Hepatocyte (in vitro differentiated cells): Measurements from ENCODE around the gene DOCK2.
"Not testable (repeated sequence)": the region's sequence is repeated elsewhere in the genome, so short reads cannot be mapped to it uniquely, and the experiment has no call there.

Source experiments
- CTCF ChIP-seq: fragments of 200-600 bp; sonication (generic); IDR thresholded peaks from 2 replicates; pipeline ENCODE4 v1.5.1; 2016; ENCODE audit warnings: antibody characterized with exemption, mild to moderate bottlenecking; ENCODE audit not compliant: poor library complexity
- EZH2 ChIP-seq: fragments of 200-600 bp; sonication (generic); IDR thresholded peaks from 2 replicates; pipeline ENCODE4 v1.6.1; 2016; ENCODE audit warnings: antibody characterized with exemption, mild to moderate bottlenecking, borderline replicate concordance

DNA sequence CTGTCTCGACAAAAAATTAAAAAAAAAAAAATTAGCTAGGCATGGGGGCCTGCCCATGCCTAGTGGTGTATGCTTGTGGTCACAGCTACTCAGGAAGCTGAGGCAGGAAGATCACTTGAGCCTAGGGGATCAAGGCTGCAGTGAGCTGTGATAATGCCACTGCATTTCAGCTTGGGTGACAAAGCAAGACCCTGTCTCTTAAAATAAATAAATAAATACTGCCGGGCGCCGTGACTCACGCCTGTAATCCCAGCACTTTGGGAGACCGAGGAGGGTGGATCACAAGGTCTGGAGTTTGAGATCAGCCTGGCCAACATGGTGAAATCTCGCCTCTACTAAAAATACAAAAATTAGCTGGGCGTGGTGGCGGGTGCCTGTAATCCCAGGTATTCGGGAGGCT is 115.5 kb downstream of the DOCK2 start:
- not testable (repeated sequence) for TF ChIP-seq CTCF, EZH2
